GM23338 (cell line): ENCODE measurements around the gene WNT6. TPM values are rescaled to one million over a fixed set of nuclear protein-coding genes. Genes with fewer than 3 reads are reported as not detected.

Experiments
- ATAC-seq: fragments of 200-7000 bp; cut with Tn5 transposase; 3 replicates; pipeline ENCODE4 v1.9.1; 2020
- DNase-seq: peaks from one replicate; pipeline ENCODE4 v3.0.0-alpha.2; 2015; ENCODE audit warnings: low spot score
- H2AFZ ChIP-seq: fragments of 200-600 bp; sonication (generic); 2 replicates; pipeline ENCODE4 v1.8.0; 2016; ENCODE audit warnings: antibody characterized with exemption, mild to moderate bottlenecking, moderate library complexity
- H3F3A ChIP-seq: fragments of 200-600 bp; sonication (generic); replicated peaks from 2 replicates; pipeline ENCODE4 v1.8.0; 2017; ENCODE audit warnings: antibody characterized with exemption, mixed run types, low read depth
- H3K27ac ChIP-seq: fragments of 200-600 bp; sonication (generic); 2 replicates; pipeline ENCODE4 v1.6.1; 2016; ENCODE audit warnings: low read depth
- H3K27me3 ChIP-seq: fragments of 200-600 bp; sonication (generic); 2 replicates; pipeline ENCODE4 v1.8.0; 2016; ENCODE audit warnings: mild to moderate bottlenecking, mixed run types, moderate library complexity; ENCODE audit not compliant: insufficient read depth
- H3K36me3 ChIP-seq: fragments of 200-600 bp; sonication (generic); 2 replicates; pipeline ENCODE4 v1.8.0; 2016; ENCODE audit warnings: mild to moderate bottlenecking; ENCODE audit not compliant: insufficient read depth
- H3K4me1 ChIP-seq: fragments of 200-600 bp; sonication (generic); 2 replicates; pipeline ENCODE4 v1.8.0; 2016; ENCODE audit warnings: mild to moderate bottlenecking, moderate library complexity; ENCODE audit not compliant: insufficient read depth
- H3K4me2 ChIP-seq: fragments of 200-600 bp; sonication (generic); 2 replicates; pipeline ENCODE4 v1.7.1; 2017; ENCODE audit warnings: mixed run types
- H3K4me3 ChIP-seq: fragments of 200-600 bp; sonication (generic); 2 replicates; pipeline ENCODE4 v1.6.1; 2016; ENCODE audit warnings: mixed run types
- H3K79me2 ChIP-seq: fragments of 200-600 bp; sonication (generic); replicated peaks from 2 replicates; pipeline ENCODE4 v1.8.0; 2017; ENCODE audit warnings: mild to moderate bottlenecking; ENCODE audit not compliant: insufficient read depth
- H3K9me2 ChIP-seq: fragments of 200-600 bp; sonication (generic); 2 replicates; pipeline ENCODE4 v1.8.0; 2017; ENCODE audit not compliant: insufficient read depth
- H4K20me1 ChIP-seq: fragments of 200-600 bp; sonication (generic); replicated peaks from 2 replicates; pipeline ENCODE4 v1.8.0; 2017; ENCODE audit warnings: mild to moderate bottlenecking; ENCODE audit not compliant: insufficient read depth
- H3K27ac Mint-ChIP-seq: 2 replicates; pipeline ENCODE4 v1.8.0; 2020; ENCODE audit warnings: inconsistent platforms, mild to moderate bottlenecking, moderate library complexity, mixed read lengths
- H3K27me3 Mint-ChIP-seq: 3 replicates; pipeline ENCODE4 v1.8.0; 2022; ENCODE audit warnings: low read depth, mild to moderate bottlenecking, moderate library complexity, mixed read lengths, inconsistent platforms; ENCODE audit not compliant: insufficient read depth, poor library complexity
- H3K36me3 Mint-ChIP-seq: 3 replicates; pipeline ENCODE4 v1.8.0; 2021; ENCODE audit warnings: low read depth, mild to moderate bottlenecking, inconsistent platforms, moderate library complexity, mixed read lengths
- H3K4me1 Mint-ChIP-seq: 3 replicates; pipeline ENCODE4 v1.8.0; 2020; ENCODE audit warnings: mild to moderate bottlenecking, inconsistent platforms, mixed read lengths
- H3K4me3 Mint-ChIP-seq: 3 replicates; pipeline ENCODE4 v1.8.0; 2021; ENCODE audit warnings: moderate library complexity, mild to moderate bottlenecking, inconsistent platforms, mixed read lengths
- H3K9me3 Mint-ChIP-seq: 3 replicates; pipeline ENCODE4 v1.8.0; 2020; ENCODE audit warnings: moderate library complexity, mild to moderate bottlenecking, inconsistent platforms, mixed read lengths
- CREB1 ChIP-seq: fragments of 250-450 bp; sonication (Bioruptor Pico); IDR thresholded peaks from 2 replicates; pipeline ENCODE4 v1.5.0; 2020; ENCODE audit warnings: low read depth, mild to moderate bottlenecking, moderate library complexity
- EZH2 ChIP-seq: fragments of 200-600 bp; sonication (generic); IDR thresholded peaks from one replicate; pipeline ENCODE4 v1.8.0; 2017; ENCODE audit warnings: antibody characterized with exemption, mild to moderate bottlenecking, low read depth; ENCODE audit not compliant: unreplicated experiment
- EZH2phosphoT487 ChIP-seq: fragments of 200-600 bp; sonication (generic); IDR thresholded peaks from one replicate; pipeline ENCODE4 v1.8.1; 2018; ENCODE audit warnings: antibody characterized with exemption; ENCODE audit not compliant: unreplicated experiment
- JUNB ChIP-seq: IDR thresholded peaks from one replicate; pipeline ENCODE4 v1.6.1; 2016; ENCODE audit warnings: antibody characterized with exemption; ENCODE audit not compliant: unreplicated experiment
- NANOG ChIP-seq: IDR thresholded peaks from 2 replicates; pipeline ENCODE4 v1.6.1; 2016; ENCODE audit warnings: antibody characterized with exemption, borderline replicate concordance
- POLR2AphosphoS5 ChIP-seq: IDR thresholded peaks from 2 replicates; pipeline ENCODE4 v1.6.1; 2016; ENCODE audit warnings: antibody characterized with exemption, low read depth
- STAT1 ChIP-seq: IDR thresholded peaks from one replicate; pipeline ENCODE4 v1.6.1; 2016; ENCODE audit warnings: antibody characterized with exemption; ENCODE audit not compliant: unreplicated experiment
- ZNF114 ChIP-seq: fragments of 250-450 bp; sonication (Bioruptor Pico); IDR thresholded peaks from 2 replicates; pipeline ENCODE4 v1.5.0; 2020; ENCODE audit warnings: mild to moderate bottlenecking, moderate library complexity
- ZNF331 ChIP-seq: fragments of 250-450 bp; sonication (Bioruptor Pico); IDR thresholded peaks from 2 replicates; pipeline ENCODE4 v1.5.0; 2020; ENCODE audit warnings: low read depth, mild to moderate bottlenecking, moderate library complexity
- polyA plus RNA-seq: library from polyadenylated mRNA; unstranded; fragments of >200 nt; fragmentation: Nextera tagmentation; extraction: Ambion mirVana; gene quantifications from 2 replicates; pipeline ENCODE4 v1.2.1, GENCODE V29; 2016
- total RNA-seq: library from RNA; depleted of rRNA; stranded (reverse); fragments of >200 nt; shearing (Covaris generic); gene quantifications from 2 replicates; pipeline ENCODE4 v1.2.3, GENCODE V29; 2014
- TF ChIP-seq, protein P1 (sequence below): IDR thresholded peaks from one replicate; pipeline ENCODE4 v1.6.1; 2018; ENCODE audit warnings: antibody characterized with exemption; ENCODE audit not compliant: unreplicated experiment
- TF ChIP-seq, protein P2 (sequence below), 2 experiments: fragments of 200-600 bp in 1 of 2; sonication (generic) in 1 of 2; conservative IDR thresholded peaks; 2 replicates each; pipeline versions ENCODE4 v1.5.1 to v1.6.1; 2016 to 2017; ENCODE audit warnings: antibody characterized with exemption in 2 of 2, low read depth in 2 of 2, mild to moderate bottlenecking in 2 of 2, moderate library complexity in 1 of 2

Gene WNT6
- total and polyA plus RNA-seq, 2 experiments from 2014 or later, result not detected

DNA sequence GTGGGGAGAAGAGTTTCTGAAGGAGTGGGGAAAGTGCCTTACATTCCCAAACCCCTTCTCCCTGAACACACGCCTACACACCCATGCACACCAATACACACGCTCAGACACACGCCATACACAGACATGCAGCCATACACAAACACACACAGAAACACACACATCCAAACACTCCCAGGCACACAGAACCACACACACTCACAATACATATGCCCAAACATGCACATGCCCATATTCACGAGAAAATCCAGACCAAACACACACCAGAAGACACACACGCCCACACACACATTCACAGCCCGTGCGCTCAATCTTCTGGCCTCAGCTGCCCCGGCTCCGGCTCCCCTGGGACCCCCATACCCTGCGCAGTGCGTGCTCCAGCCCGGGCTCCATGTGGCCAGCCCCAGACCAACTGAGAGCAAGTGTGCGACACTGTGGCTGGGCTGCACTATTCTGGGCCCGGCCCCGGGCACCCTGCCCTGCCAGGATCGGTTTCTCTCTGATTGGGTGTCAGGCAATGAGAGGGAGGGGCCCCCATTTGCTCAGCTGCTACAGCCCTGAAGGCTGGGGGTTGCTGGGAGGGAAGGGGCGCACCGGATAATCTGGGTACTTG lies 28.1 kb upstream of the WNT6 start, which contains the start of gene PRKAG3:
PRKAG3 (minus strand) TSS at position 426 of the 613 bp plus-strand sequence.
- Histone ChIP-seq H4K20me1 (no peaks in the 10 kb centered on the region), H3K9me2 (no peaks in the 10 kb centered on the region), H3K4me1 (no peaks in the 10 kb centered on the region), H3K27ac (no peak within 1 kb of the TSS), H3K27me3 (no peaks in the 10 kb centered on the region), H3F3A (no peaks in the 10 kb centered on the region), H3K4me2 (no peak within 1 kb of the TSS), H3K36me3 (no peaks in the 10 kb centered on the region), H2AFZ (peak within 1 kb of the TSS; percentile 32; the same call in 1 of the 2 replicates), H3K79me2 (no peaks in the 10 kb centered on the region), H3K4me3 (no peak within 1 kb of the TSS)
- Mint-ChIP-seq H3K4me1 (no peaks in the 10 kb centered on the region; the same call in 2 of the 3 replicates), H3K36me3 (no peaks in the 10 kb centered on the region), H3K9me3 (no peaks in the 10 kb centered on the region), H3K4me3 (no peak within 1 kb of the TSS), H3K27me3 (peaks cover 2% of the 10 kb centered on the region), H3K27ac (no peak within 1 kb of the TSS)
- DNase-seq (no peak), ATAC-seq (peak; percentile 62)
- TF ChIP-seq, protein P1, sequence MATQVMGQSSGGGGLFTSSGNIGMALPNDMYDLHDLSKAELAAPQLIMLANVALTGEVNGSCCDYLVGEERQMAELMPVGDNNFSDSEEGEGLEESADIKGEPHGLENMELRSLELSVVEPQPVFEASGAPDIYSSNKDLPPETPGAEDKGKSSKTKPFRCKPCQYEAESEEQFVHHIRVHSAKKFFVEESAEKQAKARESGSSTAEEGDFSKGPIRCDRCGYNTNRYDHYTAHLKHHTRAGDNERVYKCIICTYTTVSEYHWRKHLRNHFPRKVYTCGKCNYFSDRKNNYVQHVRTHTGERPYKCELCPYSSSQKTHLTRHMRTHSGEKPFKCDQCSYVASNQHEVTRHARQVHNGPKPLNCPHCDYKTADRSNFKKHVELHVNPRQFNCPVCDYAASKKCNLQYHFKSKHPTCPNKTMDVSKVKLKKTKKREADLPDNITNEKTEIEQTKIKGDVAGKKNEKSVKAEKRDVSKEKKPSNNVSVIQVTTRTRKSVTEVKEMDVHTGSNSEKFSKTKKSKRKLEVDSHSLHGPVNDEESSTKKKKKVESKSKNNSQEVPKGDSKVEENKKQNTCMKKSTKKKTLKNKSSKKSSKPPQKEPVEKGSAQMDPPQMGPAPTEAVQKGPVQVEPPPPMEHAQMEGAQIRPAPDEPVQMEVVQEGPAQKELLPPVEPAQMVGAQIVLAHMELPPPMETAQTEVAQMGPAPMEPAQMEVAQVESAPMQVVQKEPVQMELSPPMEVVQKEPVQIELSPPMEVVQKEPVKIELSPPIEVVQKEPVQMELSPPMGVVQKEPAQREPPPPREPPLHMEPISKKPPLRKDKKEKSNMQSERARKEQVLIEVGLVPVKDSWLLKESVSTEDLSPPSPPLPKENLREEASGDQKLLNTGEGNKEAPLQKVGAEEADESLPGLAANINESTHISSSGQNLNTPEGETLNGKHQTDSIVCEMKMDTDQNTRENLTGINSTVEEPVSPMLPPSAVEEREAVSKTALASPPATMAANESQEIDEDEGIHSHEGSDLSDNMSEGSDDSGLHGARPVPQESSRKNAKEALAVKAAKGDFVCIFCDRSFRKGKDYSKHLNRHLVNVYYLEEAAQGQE, result no peak
- TF ChIP-seq STAT1 (no peak), NANOG (no peak), EZH2 (no peak), EZH2phosphoT487 (no peak), CREB1 (CRISPR knock-in tag) (no peak), JUNB (no peak), POLR2AphosphoS5 (no peak), ZNF114 (no peak), ZNF331 (CRISPR knock-in tag) (no peak)
- TF ChIP-seq, protein P2, sequence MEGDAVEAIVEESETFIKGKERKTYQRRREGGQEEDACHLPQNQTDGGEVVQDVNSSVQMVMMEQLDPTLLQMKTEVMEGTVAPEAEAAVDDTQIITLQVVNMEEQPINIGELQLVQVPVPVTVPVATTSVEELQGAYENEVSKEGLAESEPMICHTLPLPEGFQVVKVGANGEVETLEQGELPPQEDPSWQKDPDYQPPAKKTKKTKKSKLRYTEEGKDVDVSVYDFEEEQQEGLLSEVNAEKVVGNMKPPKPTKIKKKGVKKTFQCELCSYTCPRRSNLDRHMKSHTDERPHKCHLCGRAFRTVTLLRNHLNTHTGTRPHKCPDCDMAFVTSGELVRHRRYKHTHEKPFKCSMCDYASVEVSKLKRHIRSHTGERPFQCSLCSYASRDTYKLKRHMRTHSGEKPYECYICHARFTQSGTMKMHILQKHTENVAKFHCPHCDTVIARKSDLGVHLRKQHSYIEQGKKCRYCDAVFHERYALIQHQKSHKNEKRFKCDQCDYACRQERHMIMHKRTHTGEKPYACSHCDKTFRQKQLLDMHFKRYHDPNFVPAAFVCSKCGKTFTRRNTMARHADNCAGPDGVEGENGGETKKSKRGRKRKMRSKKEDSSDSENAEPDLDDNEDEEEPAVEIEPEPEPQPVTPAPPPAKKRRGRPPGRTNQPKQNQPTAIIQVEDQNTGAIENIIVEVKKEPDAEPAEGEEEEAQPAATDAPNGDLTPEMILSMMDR (conservative IDR thresholded peaks at IDR 0.05; ENCODE audit: low read depth in 2 of 2), result no peak
